ENCODE results near the gene NTF4.
"Not testable (repeated sequence)": the region's sequence is repeated elsewhere in the genome, so short reads cannot be mapped to it uniquely, and the experiment has no call there.

Gene NTF4

DNA sequence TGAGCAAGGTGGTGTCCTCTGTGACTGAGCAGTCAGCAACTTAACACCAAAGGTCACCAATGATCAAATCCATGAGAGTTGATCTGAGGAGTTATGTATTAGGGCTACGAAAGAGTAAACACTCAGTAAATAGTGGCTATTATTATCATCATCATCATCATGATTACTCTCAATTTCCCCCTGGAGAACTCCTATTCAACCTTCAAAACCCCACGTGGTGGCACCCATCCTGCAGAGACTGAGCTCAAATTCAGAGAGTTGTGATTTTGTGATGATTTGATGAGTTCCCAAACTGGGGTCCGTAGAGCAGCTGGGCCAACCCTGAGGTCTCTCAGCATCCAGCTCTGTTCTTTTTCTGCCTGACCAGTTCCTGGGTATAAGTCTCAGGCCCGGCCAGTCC, 14.8 kb downstream of the NTF4 start:
- not testable (repeated sequence) for H3K9me3 ChIP-seq (ENCODE audit: control insufficient read depth, insufficient read depth, low read length); H3K27ac ChIP-seq (ENCODE audit: low read depth, low read length); H3K9ac ChIP-seq (ENCODE audit: low read depth, low read length); H3K27me3 ChIP-seq (ENCODE audit: control insufficient read depth, insufficient read depth, low read length); H3K36me3 ChIP-seq (ENCODE audit: control insufficient read depth, insufficient read depth, low read length); H3K4me1 ChIP-seq (ENCODE audit: control insufficient read depth, insufficient read depth, low read length); H3K4me3 ChIP-seq (ENCODE audit: low read depth, low read length)

DNA sequence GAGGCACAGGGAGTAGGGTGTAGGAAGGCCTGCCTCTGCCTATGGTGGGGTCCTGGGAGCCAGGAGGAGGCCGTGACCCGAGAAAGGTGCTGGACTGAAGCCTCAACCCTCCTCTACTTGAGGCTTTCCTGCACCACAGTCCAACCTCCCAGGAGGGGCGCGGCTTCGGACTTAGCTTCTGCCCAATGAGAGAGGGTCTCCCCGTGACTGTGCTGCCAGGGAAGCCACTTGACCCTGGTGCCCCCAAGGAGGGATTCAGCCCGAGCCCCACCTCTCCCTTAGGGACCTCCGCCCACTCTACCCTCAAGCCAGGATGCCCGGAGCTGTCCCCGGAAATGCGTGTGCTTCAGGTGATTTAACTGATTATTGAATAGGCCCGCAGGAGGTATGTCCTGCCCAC, 15.6 kb downstream of the NTF4 start, which contains the start of gene CGB8:
Gene CGB8, minus strand, starts transcription at position 101 of the 400 bp plus-strand sequence. CDS start 372 bp downstream, outside the sequence.
- not testable (repeated sequence) for H3K27me3 ChIP-seq (ENCODE audit: control insufficient read depth, insufficient read depth, low read length); H3K4me1 ChIP-seq (ENCODE audit: control insufficient read depth, insufficient read depth, low read length); H3K27ac ChIP-seq (ENCODE audit: low read depth, low read length)

DNA sequence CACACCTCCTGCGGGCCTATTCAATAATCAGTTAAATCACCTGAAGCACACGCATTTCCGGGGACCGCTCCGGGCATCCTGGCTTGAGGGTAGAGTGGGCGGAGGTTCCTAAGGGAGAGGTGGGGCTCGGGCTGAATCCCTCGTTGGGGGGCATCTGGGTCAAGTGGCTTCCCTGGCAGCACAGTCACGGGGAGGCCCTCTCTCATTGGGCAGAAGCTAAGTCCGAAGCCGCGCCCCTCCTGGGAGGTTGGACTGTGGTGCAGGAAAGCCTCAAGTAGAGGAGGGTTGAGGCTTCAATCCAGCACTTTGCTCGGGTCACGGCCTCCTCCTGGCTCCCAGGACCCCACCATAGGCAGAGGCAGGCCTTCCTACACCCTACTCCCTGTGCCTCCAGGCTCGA, 21.1 kb downstream of the NTF4 start, which contains the start of gene CGB5:
Gene CGB5, plus strand, starts transcription at position 301 of the 400 bp plus-strand sequence. CDS start 362 bp downstream, outside the sequence.
- not testable (repeated sequence) for H3K4me1 ChIP-seq (ENCODE audit: control insufficient read depth, insufficient read depth, low read length); H3K36me3 ChIP-seq (ENCODE audit: control insufficient read depth, insufficient read depth, low read length); H3K9me3 ChIP-seq (ENCODE audit: control insufficient read depth, insufficient read depth, low read length); H3K27me3 ChIP-seq (ENCODE audit: control insufficient read depth, insufficient read depth, low read length); H3K27ac ChIP-seq (ENCODE audit: low read depth, low read length); H3K9ac ChIP-seq (ENCODE audit: low read depth, low read length); H3K4me3 ChIP-seq (ENCODE audit: low read depth, low read length)

More for the DNA sequence above, 15.6 kb downstream of the NTF4 start, which contains the start of gene CGB8:
- not testable (repeated sequence) for H3K9ac ChIP-seq (ENCODE audit: low read depth, low read length); H3K9me3 ChIP-seq (ENCODE audit: control insufficient read depth, insufficient read depth, low read length); H3K4me3 ChIP-seq (ENCODE audit: low read depth, low read length); H3K36me3 ChIP-seq (ENCODE audit: control insufficient read depth, insufficient read depth, low read length)

DNA sequence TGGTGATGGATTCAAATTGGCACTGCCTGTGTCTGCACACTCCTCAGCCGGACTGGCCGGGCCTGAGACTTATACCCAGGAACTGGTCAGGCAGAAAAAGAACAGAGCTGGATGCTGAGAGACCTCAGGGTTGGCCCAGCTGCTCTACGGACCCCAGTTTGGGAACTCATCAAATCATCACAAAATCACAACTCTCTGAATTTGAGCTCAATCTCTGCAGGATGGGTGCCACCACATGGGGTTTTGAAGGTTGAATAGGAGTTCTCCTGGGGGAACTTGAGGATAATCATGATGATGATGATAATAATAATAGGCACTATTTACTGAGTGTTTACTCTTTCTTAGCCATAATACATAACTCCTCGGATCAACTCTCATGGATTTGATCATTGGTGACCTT, 22.0 kb downstream of the NTF4 start:
- not testable (repeated sequence) for H3K4me3 ChIP-seq (ENCODE audit: low read depth, low read length); H3K27ac ChIP-seq (ENCODE audit: low read depth, low read length); H3K27me3 ChIP-seq (ENCODE audit: control insufficient read depth, insufficient read depth, low read length); H3K36me3 ChIP-seq (ENCODE audit: control insufficient read depth, insufficient read depth, low read length); H3K4me1 ChIP-seq (ENCODE audit: control insufficient read depth, insufficient read depth, low read length); H3K9ac ChIP-seq (ENCODE audit: low read depth, low read length); H3K9me3 ChIP-seq (ENCODE audit: control insufficient read depth, insufficient read depth, low read length)

DNA sequence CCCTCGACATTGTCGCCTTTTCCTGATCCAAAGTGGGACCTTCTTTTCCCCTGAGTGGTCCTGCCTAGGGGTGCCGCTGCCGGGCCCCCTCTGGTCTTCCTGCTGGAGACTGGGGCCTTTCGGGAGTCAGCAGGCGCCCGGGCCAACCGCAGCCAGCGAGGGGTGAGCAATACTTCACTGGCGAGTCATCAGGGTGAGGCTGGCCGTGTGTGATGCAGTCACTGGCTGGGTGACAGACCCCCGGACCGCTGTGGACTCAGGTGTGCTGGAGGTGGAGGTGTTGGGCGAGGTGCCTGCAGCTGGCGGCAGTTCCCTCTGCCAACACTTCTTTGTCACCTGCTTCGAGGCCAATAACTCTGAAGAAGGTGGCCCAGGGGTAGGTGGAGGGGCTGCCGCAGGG, 22.4 kb downstream of the NTF4 start:
- no peaks in the 10 kb centered on the region for H3K36me3 ChIP-seq (ENCODE audit: control insufficient read depth, insufficient read depth, low read length)
- no peaks in the 10 kb centered on the region for H3K4me1 ChIP-seq (ENCODE audit: control insufficient read depth, insufficient read depth, low read length)
- H3K9ac ChIP-seq (ENCODE audit: low read depth, low read length), result no peak overlapping the region
- no peaks in the 10 kb centered on the region for H3K27me3 ChIP-seq (ENCODE audit: control insufficient read depth, insufficient read depth, low read length)
- no peaks in the 10 kb centered on the region for H3K9me3 ChIP-seq (ENCODE audit: control insufficient read depth, insufficient read depth, low read length)
- no peak overlapping the region for H3K4me3 ChIP-seq (ENCODE audit: low read depth, low read length)
- no peak overlapping the region for H3K27ac ChIP-seq (ENCODE audit: low read depth, low read length)

DNA sequence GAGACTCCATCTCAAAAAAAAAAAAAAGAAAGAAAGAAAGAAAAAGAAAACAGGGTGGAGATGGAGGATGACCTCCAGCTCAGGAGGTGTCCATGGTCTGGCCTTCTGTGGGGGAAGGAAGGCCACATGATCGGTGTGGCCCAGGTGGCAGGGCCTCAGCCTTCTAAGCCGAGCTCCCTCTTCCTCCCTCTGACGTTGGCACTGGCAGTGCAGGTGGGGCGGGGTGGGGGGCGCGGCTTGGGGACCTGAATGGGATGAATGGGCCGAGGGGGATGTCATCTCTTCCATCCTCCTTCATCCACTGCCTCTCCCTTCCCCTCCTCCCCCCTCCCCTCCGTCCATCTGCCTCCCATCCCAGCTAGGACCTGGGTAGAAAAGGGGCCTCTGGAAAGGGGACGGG, 24.9 kb downstream of the NTF4 start:
- not testable (repeated sequence) for H3K27ac ChIP-seq (ENCODE audit: low read depth, low read length); H3K4me1 ChIP-seq (ENCODE audit: control insufficient read depth, insufficient read depth, low read length); H3K4me3 ChIP-seq (ENCODE audit: low read depth, low read length); H3K27me3 ChIP-seq (ENCODE audit: control insufficient read depth, insufficient read depth, low read length); H3K9ac ChIP-seq (ENCODE audit: low read depth, low read length); H3K9me3 ChIP-seq (ENCODE audit: control insufficient read depth, insufficient read depth, low read length); H3K36me3 ChIP-seq (ENCODE audit: control insufficient read depth, insufficient read depth, low read length)

DNA sequence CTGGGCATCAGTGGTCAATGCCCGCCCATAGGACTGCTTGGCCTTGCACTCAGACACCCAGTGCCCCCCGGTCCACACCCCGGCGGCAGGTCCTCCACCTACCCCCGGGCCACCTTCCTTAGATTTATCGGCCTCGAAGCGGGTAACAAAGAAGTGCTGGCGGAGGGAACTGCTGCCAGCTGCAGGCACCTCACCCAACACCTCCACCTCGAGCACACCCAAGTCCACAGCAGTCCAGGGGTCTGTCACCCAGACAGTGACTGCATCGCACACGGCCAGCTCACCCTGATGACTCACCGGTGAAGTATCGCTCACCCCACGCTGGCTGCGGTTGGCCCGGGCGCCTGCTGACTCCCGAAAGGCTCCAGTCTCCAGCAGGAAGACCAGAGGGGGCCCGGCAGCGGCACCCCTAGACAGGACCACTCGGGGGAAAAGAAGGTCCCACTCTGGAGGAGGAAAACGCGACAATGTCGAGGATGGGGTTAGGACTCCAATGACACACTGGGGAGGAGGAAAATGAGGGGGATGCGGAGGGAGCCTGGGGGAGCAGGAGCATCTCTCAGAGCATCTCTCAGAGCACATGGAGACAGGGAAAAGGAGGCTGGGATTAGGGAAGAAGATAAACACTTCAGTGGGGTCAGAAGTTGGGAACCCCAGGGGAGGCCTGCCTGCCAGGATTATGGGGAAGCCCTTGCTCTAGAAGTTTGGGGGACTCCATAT, 25.9 kb downstream of the NTF4 start:
- not testable (repeated sequence) for H3K27ac ChIP-seq (ENCODE audit: low read depth, low read length); H3K9ac ChIP-seq (ENCODE audit: low read depth, low read length); H3K9me3 ChIP-seq (ENCODE audit: control insufficient read depth, insufficient read depth, low read length); H3K4me1 ChIP-seq (ENCODE audit: control insufficient read depth, insufficient read depth, low read length); H3K27me3 ChIP-seq (ENCODE audit: control insufficient read depth, insufficient read depth, low read length); H3K36me3 ChIP-seq (ENCODE audit: control insufficient read depth, insufficient read depth, low read length); H3K4me3 ChIP-seq (ENCODE audit: low read depth, low read length)

DNA sequence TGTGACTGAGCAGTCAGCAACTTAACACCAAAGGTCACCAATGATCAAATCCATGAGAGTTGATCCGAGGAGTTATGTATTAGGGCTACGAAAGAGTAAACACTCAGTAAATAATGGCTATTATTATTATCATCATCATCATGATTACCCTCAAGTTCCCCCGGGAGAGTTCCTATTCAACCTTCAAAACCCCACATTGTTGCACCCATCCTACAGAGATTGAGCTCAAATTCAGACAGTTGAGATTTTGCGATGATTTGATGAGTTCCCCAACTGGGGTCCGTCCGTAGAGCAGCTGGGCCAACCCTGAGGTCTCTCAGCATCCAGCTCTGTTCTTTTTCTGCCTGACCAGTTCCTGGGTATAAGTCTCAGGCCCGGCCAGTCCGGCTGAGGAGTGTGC, 26.5 kb downstream of the NTF4 start:
- not testable (repeated sequence) for H3K27ac ChIP-seq (ENCODE audit: low read depth, low read length); H3K27me3 ChIP-seq (ENCODE audit: control insufficient read depth, insufficient read depth, low read length); H3K4me1 ChIP-seq (ENCODE audit: control insufficient read depth, insufficient read depth, low read length)

DNA sequence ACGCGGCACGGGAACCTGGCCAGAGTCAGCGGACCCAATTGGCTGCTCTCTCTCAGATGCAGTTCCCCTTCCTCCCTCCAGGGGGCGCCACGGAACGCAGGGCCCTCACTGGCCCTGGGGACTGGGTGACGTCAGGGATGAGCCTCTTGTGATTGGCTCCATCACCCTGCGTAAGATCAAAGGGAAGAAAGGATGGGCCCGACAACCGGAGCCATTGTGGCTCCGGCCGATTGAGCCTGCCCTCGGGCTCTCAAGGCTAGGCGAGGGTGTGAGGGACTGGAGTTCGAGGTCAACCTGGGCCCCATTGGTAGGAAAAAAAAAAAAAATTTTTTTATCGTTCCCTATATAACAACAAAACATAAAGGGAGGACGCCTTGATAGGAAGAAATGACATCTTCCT, 27.8 kb downstream of the NTF4 start, which contains the start of gene CGB1:
Gene CGB1, minus strand, starts transcription at position 81 of the 400 bp plus-strand sequence. CDS start 184 bp downstream, outside the sequence.
- H3K4me1 ChIP-seq (ENCODE audit: control insufficient read depth, insufficient read depth, low read length); H3K27ac ChIP-seq (ENCODE audit: low read depth, low read length); H3K4me3 ChIP-seq (ENCODE audit: low read depth, low read length); H3K9ac ChIP-seq (ENCODE audit: low read depth, low read length); H3K36me3 ChIP-seq (ENCODE audit: control insufficient read depth, insufficient read depth, low read length); H3K27me3 ChIP-seq (ENCODE audit: control insufficient read depth, insufficient read depth, low read length); H3K9me3 ChIP-seq (ENCODE audit: control insufficient read depth, insufficient read depth, low read length): not testable (repeated sequence)

More for the DNA sequence above, 26.5 kb downstream of the NTF4 start:
- H3K4me3 ChIP-seq (ENCODE audit: low read depth, low read length); H3K9me3 ChIP-seq (ENCODE audit: control insufficient read depth, insufficient read depth, low read length); H3K9ac ChIP-seq (ENCODE audit: low read depth, low read length); H3K36me3 ChIP-seq (ENCODE audit: control insufficient read depth, insufficient read depth, low read length): not testable (repeated sequence)

DNA sequence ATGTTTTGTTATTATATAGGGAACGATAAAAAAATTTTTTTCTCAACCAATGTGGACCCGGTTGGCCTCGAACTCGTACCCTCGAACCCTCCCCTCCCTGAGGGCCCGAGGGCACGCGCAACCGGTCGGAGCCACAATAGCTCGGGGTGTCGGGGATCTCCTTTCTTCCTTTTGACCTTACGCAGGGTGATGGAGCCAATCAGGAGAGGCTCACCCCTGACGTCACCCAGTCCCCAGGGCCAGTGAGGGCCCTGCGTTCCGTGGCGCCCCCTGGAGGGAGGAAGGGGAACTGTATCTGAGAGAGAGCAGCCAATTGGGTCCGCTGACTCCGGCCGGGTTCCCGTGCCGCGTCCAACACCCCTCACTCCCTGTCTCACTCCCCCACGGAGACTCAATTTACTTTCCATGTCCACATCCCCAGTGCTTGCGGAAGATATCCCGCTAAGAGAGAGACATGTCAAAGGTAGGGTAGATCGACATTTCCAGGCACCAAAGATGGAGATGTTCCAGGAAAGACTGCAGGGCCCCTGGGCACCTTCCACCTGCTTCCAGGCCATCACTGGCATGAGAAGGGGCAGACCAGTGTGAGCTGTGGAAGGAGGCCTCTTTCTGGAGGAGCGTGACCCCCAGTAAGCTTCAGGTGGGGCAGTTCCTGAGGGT, 32.8 kb downstream of the NTF4 start, which contains the start of gene CGB2:
Gene CGB2, plus strand, starts transcription at position 249 of the 660 bp plus-strand sequence. Its CDS starts 206 bp downstream, at position 455.
- not testable (repeated sequence) for H3K4me3 ChIP-seq (ENCODE audit: low read depth, low read length); H3K27ac ChIP-seq (ENCODE audit: low read depth, low read length); H3K4me1 ChIP-seq (ENCODE audit: control insufficient read depth, insufficient read depth, low read length); H3K9me3 ChIP-seq (ENCODE audit: control insufficient read depth, insufficient read depth, low read length); H3K9ac ChIP-seq (ENCODE audit: low read depth, low read length); H3K36me3 ChIP-seq (ENCODE audit: control insufficient read depth, insufficient read depth, low read length); H3K27me3 ChIP-seq (ENCODE audit: control insufficient read depth, insufficient read depth, low read length)

DNA sequence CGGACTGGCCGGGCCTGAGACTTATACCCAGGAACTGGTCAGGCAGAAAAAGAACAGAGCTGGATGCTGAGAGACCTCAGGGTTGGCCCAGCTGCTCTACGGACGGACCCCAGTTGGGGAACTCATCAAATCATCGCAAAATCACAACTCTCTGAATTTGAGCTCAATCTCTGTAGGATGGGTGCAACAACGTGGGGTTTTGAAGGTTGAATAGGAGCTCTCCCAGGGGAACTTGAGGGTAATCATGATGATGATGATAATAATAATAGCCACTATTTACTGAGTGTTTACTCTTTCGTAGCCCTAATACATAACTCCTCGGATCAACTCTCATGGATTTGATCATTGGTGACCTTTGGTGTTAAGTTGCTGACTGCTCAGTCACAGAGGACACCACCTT, 34.3 kb downstream of the NTF4 start:
- not testable (repeated sequence) for H3K4me3 ChIP-seq (ENCODE audit: low read depth, low read length); H3K9ac ChIP-seq (ENCODE audit: low read depth, low read length); H3K27me3 ChIP-seq (ENCODE audit: control insufficient read depth, insufficient read depth, low read length); H3K9me3 ChIP-seq (ENCODE audit: control insufficient read depth, insufficient read depth, low read length); H3K27ac ChIP-seq (ENCODE audit: low read depth, low read length); H3K4me1 ChIP-seq (ENCODE audit: control insufficient read depth, insufficient read depth, low read length); H3K36me3 ChIP-seq (ENCODE audit: control insufficient read depth, insufficient read depth, low read length)
